ENCODE measurements around the gene NF2. TPM values are rescaled to one million over a fixed set of nuclear protein-coding genes. Genes with fewer than 3 reads are reported as not detected.

The NF2 gene
- total RNA-seq, 1 experiment from 2014 or later, result 50.9 TPM

DNA sequence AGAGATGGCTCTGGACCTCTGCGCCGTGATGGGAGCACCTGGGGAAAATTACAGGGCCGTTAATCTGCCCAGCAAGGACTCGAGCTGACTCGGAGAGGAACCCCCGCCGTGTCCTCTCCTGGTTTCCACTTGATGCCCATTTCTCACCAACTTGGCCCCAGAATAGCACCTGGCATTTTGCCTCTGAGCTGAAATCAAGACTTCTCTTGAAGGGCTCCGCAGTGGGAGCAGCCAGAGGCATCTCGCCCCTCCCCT is 97.4 kb downstream of the NF2 start:
- WGBS (ENCODE audit: extremely low coverage, insufficient read length, low lambda C conversion rate), result no CpG with 5 or more reads among the region's 9 CpGs
- Mint-ChIP-seq H3K9me3 (no peaks in the 10 kb centered on the region), H3K36me3 (ENCODE audit: insufficient read depth in 1 of 3, low read depth in 3 of 3) (peaks cover 0 to 5% (median 0%) of the 10 kb centered on the region in 3 experiments; a peak in 4 of 7 replicates), H3K4me3 (no peak overlapping the region), H3K27ac (no peak overlapping the region), H3K27me3 (ENCODE audit: low read depth) (peaks cover 64% of the 10 kb centered on the region), H3K4me1 (peaks cover 36 to 54% of the 10 kb centered on the region in 2 experiments)
- DNase-seq, result no peak
- H3K14ac ChIP-seq (ENCODE audit: insufficient read depth, low read length), result no peak overlapping the region
- H2BK12ac ChIP-seq (ENCODE audit: insufficient read length, low read depth, low read length), result no peak overlapping the region
- H3K4ac ChIP-seq (ENCODE audit: low read depth, low read length), result no peak overlapping the region
- H3K27ac ChIP-seq (ENCODE audit: insufficient read length, low read depth, low read length), result no peak overlapping the region
- H3K56ac ChIP-seq (ENCODE audit: insufficient read length, low read depth, low read length), result no peak overlapping the region
- H3K23ac ChIP-seq (ENCODE audit: insufficient read length, low read depth, low read length), result no peak overlapping the region
- H2AK5ac ChIP-seq (ENCODE audit: insufficient read length, low read length), result no peak overlapping the region
- H4K8ac ChIP-seq (replicated peaks; ENCODE audit: insufficient read length, low read depth, low read length), result no peak overlapping the region
- H3T11ph ChIP-seq (ENCODE audit: low read length), result no peak overlapping the region
- H3K4me2 ChIP-seq (ENCODE audit: insufficient read depth, insufficient read length, low read length), result no peak overlapping the region
- no peak overlapping the region for H3K9ac ChIP-seq (ENCODE audit: extremely low read depth, insufficient read length, low read length)
- no peaks in the 10 kb centered on the region for H3K79me2 ChIP-seq (ENCODE audit: insufficient read depth, low read length)
- no peak overlapping the region for H2BK15ac ChIP-seq (ENCODE audit: low read depth, low read length)
- H4K5ac ChIP-seq (ENCODE audit: insufficient read length, low read depth, low read length), result no peak overlapping the region
- H2BK120ac ChIP-seq (ENCODE audit: low read depth, low read length, poor library complexity, severe bottlenecking), result no peak overlapping the region
- no peak overlapping the region for H3K18ac ChIP-seq (ENCODE audit: insufficient read length, low read depth, low read length)
- no peaks in the 10 kb centered on the region for H3K9me3 ChIP-seq (ENCODE audit: control insufficient read depth, low read depth, low read length)
- H3K79me1 ChIP-seq (ENCODE audit: insufficient read depth, low read depth, low read length, poor library complexity, severe bottlenecking), result no peaks in the 10 kb centered on the region
- H3K27me3 ChIP-seq (ENCODE audit: insufficient read depth, low read length), result no peaks in the 10 kb centered on the region; the same call in 1 of the 2 replicates
- no peak overlapping the region for H2AFZ ChIP-seq (ENCODE audit: low read length)
- TF ChIP-seq, protein P1, sequence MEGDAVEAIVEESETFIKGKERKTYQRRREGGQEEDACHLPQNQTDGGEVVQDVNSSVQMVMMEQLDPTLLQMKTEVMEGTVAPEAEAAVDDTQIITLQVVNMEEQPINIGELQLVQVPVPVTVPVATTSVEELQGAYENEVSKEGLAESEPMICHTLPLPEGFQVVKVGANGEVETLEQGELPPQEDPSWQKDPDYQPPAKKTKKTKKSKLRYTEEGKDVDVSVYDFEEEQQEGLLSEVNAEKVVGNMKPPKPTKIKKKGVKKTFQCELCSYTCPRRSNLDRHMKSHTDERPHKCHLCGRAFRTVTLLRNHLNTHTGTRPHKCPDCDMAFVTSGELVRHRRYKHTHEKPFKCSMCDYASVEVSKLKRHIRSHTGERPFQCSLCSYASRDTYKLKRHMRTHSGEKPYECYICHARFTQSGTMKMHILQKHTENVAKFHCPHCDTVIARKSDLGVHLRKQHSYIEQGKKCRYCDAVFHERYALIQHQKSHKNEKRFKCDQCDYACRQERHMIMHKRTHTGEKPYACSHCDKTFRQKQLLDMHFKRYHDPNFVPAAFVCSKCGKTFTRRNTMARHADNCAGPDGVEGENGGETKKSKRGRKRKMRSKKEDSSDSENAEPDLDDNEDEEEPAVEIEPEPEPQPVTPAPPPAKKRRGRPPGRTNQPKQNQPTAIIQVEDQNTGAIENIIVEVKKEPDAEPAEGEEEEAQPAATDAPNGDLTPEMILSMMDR (conservative IDR thresholded peaks at IDR 0.05), result no peak
- H3K4me1 ChIP-seq (ENCODE audit: insufficient read depth, low read length), result peaks cover 6% of the 10 kb centered on the region; the same call in 1 of the 2 replicates
- no peaks in the 10 kb centered on the region for H4K20me1 ChIP-seq (ENCODE audit: control insufficient read depth, insufficient read depth, insufficient read length)
- no peak overlapping the region for H4K91ac ChIP-seq (ENCODE audit: insufficient read length, low read depth, low read length)
- no peak overlapping the region for H2BK20ac ChIP-seq (ENCODE audit: low read depth, low read length, poor library complexity, severe bottlenecking)
- peaks cover 9% of the 10 kb centered on the region for H3K23me2 ChIP-seq (ENCODE audit: insufficient read length, low read depth, low read length, poor library complexity, severe bottlenecking)
- H2BK5ac ChIP-seq (ENCODE audit: insufficient read length, low read length), result no peak overlapping the region

Measured in H9 (cell line).